Measurements from ENCODE around the gene WRAP73.

Gene WRAP73

DNA sequence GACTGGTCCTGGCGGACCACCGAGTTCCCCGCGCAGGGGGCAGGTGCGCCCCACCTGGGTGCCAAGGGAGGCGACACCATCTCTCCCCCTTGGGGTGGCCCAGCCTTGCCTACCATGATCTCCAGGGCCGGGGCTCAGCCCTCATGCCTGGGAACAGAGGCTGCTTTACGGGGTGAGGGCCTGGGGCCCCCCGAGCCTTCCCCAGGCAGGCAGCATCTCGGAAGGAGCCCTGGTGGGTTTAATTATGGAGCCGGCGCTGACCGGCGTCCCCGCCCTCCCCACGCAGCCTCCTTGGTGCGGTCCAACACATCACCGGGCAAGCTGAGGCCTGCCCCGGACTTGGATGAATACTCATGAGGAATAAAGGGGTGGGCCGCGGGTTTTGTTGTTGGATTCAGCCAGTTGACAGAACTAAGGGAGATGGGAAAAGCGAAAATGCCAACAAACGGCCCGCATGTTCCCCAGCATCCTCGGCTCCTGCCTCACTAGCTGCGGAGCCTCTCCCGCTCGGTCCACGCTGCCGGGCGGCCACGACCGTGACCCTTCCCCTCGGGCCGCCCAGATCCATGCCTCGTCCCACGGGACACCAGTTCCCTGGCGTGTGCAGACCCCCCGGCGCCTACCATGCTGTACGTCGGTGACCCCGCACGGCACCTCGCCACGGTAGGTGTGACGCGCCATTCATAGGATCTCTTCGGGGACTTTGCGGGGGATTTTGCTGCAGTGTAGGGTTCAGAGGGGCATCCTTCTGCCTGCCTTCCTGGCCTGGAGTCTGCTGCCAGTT is 40.6 kb upstream of the WRAP73 start:
- Mint-ChIP-seq H3K36me3 (ENCODE audit: low read depth) (no peaks in the 10 kb centered on the region), H3K4me1 (peaks cover 12% of the 10 kb centered on the region), H3K27ac (no peak overlapping the region), H3K27me3 (ENCODE audit: low read depth, poor library complexity) (peaks cover 15% of the 10 kb centered on the region), H3K4me3 (no peak overlapping the region), H3K9me3 (peaks cover 3% of the 10 kb centered on the region)
- DNase-seq: no peak
- TF ChIP-seq, protein P1, sequence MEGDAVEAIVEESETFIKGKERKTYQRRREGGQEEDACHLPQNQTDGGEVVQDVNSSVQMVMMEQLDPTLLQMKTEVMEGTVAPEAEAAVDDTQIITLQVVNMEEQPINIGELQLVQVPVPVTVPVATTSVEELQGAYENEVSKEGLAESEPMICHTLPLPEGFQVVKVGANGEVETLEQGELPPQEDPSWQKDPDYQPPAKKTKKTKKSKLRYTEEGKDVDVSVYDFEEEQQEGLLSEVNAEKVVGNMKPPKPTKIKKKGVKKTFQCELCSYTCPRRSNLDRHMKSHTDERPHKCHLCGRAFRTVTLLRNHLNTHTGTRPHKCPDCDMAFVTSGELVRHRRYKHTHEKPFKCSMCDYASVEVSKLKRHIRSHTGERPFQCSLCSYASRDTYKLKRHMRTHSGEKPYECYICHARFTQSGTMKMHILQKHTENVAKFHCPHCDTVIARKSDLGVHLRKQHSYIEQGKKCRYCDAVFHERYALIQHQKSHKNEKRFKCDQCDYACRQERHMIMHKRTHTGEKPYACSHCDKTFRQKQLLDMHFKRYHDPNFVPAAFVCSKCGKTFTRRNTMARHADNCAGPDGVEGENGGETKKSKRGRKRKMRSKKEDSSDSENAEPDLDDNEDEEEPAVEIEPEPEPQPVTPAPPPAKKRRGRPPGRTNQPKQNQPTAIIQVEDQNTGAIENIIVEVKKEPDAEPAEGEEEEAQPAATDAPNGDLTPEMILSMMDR (IDR thresholded peaks at IDR 0.05): no peak

DNA sequence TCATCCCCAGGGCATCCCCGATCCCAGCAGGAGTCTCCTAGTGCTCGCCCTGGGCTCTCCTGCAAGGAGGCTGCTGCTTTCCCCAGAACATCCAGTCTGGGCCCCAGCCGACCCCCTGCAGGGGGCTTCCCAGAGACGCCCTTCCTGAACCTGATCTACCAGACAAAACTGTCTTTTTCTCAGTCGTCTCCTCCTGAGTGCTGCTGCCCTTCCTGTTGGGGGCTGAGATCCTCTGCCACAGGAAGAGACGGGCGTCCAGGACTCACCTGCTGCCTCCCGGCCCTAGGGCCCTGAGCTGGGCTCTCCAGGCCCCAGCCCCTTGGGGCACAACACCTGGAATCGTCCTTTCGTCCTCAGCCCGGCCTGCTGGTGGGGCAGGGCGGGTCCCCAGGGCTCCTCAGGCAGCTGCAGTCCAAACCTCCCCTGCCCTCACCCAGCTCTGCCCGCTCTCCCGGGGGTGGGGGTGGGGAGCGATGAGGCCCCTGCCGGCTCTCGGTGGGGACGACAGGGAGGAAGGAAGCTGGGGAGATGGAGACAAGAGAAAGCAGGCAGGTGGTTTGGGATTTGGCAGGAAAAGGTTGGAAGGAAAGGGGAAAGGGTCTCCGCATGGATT is 39.3 kb upstream of the WRAP73 start:
- Mint-ChIP-seq H3K9me3 (peaks cover 3% of the 10 kb centered on the region), H3K27me3 (ENCODE audit: low read depth, poor library complexity) (peaks cover 20% of the 10 kb centered on the region), H3K4me3 (no peak overlapping the region), H3K27ac (no peak overlapping the region), H3K36me3 (ENCODE audit: low read depth) (no peaks in the 10 kb centered on the region), H3K4me1 (peaks cover 10% of the 10 kb centered on the region)
- TF ChIP-seq, protein P1 (IDR thresholded peaks at IDR 0.05): no peak
- DNase-seq: no peak

DNA sequence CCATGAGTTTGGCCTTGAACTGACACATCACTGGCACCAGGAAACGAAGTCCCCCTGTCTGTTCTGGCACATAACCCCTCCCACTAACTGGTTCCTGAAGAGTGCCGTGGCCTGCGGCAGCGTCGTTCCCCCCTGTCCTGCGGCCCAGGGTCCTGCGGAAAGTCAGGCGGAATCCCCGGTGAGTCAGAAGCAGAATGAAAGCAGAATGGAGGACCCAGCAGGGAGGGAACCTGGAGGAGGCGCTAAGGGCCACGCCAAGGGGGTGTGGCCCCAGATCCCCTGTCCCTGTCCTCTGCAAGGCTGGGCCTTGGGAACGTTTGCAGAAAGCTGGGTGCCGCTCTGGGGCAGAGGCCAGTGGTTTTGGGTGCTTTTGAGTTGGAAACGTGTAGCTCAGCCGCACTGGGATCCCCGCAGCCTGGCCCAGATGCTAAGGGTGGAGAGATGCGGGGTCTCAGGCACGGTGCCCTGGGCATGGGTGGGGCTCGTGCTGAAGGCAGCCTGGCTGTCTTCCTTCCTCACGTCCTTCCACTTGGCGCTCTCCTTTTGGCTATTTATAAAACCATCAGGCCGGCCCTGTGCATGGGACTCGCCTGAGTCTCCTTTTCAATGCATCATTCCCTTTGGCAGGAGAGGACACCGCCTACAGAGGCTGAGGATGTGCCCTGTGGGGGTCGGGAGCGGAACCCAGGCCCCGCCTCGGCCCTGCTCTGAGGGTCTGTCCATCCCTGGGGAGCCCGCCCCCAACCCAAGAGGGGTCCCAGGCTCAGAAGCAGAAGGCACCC is 38.6 kb upstream of the WRAP73 start:
- no peaks in the 10 kb centered on the region for H3K36me3 Mint-ChIP-seq (ENCODE audit: low read depth)
- TF ChIP-seq, protein P1 (IDR thresholded peaks at IDR 0.05): no peak

DNA sequence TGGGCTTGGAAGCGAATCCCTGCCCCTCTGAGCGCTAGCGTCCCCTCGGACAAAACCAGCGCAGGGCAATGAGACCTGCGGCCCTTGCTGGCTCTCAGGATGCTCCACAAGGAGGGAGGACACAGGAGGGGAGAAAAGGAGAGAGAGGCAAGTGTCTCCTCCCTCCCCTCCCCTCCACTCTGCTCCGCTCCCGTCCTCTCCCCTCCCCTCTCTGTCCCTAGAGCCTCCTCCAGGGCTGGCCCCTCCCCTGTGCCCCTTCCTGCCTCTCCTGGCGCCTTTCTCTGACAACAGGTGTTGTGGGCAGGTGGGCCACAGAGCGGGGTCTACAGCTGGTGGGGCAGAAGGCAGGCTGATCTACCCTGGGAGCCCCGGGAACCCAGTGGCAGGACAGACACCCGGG is 37.6 kb upstream of the WRAP73 start:
- peaks cover 22% of the 10 kb centered on the region for H3K27me3 Mint-ChIP-seq (ENCODE audit: low read depth, poor library complexity)
- H3K4me3 Mint-ChIP-seq: no peak overlapping the region
- H3K9me3 Mint-ChIP-seq: peaks cover 3% of the 10 kb centered on the region
- DNase-seq: no peak
- TF ChIP-seq, protein P1 (IDR thresholded peaks at IDR 0.05): no peak
- H3K4me1 Mint-ChIP-seq: peaks cover 16% of the 10 kb centered on the region
- no peaks in the 10 kb centered on the region for H3K36me3 Mint-ChIP-seq (ENCODE audit: low read depth)
- no peak overlapping the region for H3K27ac Mint-ChIP-seq

More for the DNA sequence above, 38.6 kb upstream of the WRAP73 start:
- peaks cover 3% of the 10 kb centered on the region for H3K9me3 Mint-ChIP-seq
- H3K27me3 Mint-ChIP-seq (ENCODE audit: low read depth, poor library complexity): peaks cover 20% of the 10 kb centered on the region
- H3K4me3 Mint-ChIP-seq: no peak overlapping the region
- peak overlapping the region; percentile 64 for H3K27ac Mint-ChIP-seq
- DNase-seq: no peak
- peaks cover 10% of the 10 kb centered on the region for H3K4me1 Mint-ChIP-seq

DNA sequence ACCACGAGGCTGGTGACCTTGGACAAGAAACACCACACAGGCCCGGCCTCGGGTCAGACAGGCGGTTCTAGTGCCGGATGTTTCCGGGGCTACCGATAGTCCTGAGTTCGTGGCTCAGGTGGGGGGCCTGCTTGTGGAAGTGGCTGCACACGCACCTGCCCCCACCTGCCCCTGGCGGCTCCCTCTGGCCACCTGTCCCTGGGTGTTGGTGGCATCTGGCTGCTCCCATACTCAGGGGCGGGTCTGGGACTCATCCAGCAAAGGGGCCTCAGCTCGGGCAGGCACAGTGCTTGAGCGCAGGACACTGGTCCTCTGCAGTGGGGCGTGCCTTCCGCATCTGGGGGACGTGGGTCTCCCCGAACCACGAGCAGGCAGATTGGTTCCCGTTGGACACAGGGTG is 36.0 kb upstream of the WRAP73 start:
- no peak for DNase-seq
- Mint-ChIP-seq H3K27ac (no peak overlapping the region), H3K4me3 (no peak overlapping the region), H3K27me3 (ENCODE audit: low read depth, poor library complexity) (peaks cover 22% of the 10 kb centered on the region), H3K36me3 (ENCODE audit: low read depth) (no peaks in the 10 kb centered on the region), H3K9me3 (no peaks in the 10 kb centered on the region), H3K4me1 (peaks cover 18% of the 10 kb centered on the region)
- TF ChIP-seq, protein P1 (IDR thresholded peaks at IDR 0.05): no peak

Data from nephron progenitor cell (in vitro differentiated cells).